PFSK-1 (cell line): ENCODE results near the gene YAE1.

Experiments
- FOXP2 ChIP-seq: optimal IDR thresholded peaks from 2 replicates; pipeline ENCODE3; 2011; ENCODE audit warnings: borderline replicate concordance, control low read depth, inconsistent platforms; ENCODE audit not compliant: insufficient read depth; ENCODE audit errors: extremely low read length, extremely low read depth
- POLR2AphosphoS5 ChIP-seq: IDR thresholded peaks from 2 replicates; pipeline ENCODE4 v1.6.1; 2012; ENCODE audit warnings: low read depth, mild to moderate bottlenecking, control low read depth, low read length, moderate library complexity
- SIN3A ChIP-seq: IDR thresholded peaks from 2 replicates; pipeline ENCODE4 v1.6.1; 2012; ENCODE audit warnings: mild to moderate bottlenecking, low read length, moderate library complexity, borderline replicate concordance; ENCODE audit not compliant: insufficient read depth
- TAF1 ChIP-seq: IDR thresholded peaks from 2 replicates; pipeline ENCODE4 v1.6.1; 2012; ENCODE audit warnings: low read length, control low read depth, borderline replicate concordance; ENCODE audit not compliant: insufficient read depth
- TF ChIP-seq, protein P1 (sequence below), 2 experiments: IDR thresholded peaks; 2 replicates each; pipeline versions ENCODE4 v1.6.1 to v1.8.0; 2011 to 2012; ENCODE audit warnings: low read depth in 2 of 2, low read length in 2 of 2, control low read depth in 1 of 2, inconsistent platforms in 1 of 2, mild to moderate bottlenecking in 1 of 2, moderate library complexity in 1 of 2; ENCODE audit not compliant: insufficient read depth in 1 of 2

Gene YAE1

DNA sequence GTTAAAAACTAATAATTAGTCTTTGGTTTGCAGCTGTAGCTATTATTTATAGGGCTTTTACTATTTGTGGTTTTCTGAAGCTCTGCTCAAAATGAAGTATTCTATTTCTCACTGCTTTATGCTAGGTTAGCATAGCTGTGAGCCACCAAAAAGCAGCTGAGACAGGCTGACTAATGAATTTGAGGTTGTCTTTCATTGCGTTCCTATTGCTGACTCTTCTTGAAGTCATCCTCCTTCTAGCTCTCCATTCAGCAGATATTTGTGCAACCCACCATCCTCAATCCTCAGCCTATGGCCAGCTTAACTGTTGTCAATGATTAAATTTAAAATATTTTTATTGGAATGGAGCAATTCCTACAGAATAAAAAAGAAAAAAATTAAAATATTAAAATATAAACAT lies 55.1 kb downstream of the YAE1 start:
- TF ChIP-seq, protein P1, sequence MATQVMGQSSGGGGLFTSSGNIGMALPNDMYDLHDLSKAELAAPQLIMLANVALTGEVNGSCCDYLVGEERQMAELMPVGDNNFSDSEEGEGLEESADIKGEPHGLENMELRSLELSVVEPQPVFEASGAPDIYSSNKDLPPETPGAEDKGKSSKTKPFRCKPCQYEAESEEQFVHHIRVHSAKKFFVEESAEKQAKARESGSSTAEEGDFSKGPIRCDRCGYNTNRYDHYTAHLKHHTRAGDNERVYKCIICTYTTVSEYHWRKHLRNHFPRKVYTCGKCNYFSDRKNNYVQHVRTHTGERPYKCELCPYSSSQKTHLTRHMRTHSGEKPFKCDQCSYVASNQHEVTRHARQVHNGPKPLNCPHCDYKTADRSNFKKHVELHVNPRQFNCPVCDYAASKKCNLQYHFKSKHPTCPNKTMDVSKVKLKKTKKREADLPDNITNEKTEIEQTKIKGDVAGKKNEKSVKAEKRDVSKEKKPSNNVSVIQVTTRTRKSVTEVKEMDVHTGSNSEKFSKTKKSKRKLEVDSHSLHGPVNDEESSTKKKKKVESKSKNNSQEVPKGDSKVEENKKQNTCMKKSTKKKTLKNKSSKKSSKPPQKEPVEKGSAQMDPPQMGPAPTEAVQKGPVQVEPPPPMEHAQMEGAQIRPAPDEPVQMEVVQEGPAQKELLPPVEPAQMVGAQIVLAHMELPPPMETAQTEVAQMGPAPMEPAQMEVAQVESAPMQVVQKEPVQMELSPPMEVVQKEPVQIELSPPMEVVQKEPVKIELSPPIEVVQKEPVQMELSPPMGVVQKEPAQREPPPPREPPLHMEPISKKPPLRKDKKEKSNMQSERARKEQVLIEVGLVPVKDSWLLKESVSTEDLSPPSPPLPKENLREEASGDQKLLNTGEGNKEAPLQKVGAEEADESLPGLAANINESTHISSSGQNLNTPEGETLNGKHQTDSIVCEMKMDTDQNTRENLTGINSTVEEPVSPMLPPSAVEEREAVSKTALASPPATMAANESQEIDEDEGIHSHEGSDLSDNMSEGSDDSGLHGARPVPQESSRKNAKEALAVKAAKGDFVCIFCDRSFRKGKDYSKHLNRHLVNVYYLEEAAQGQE (IDR thresholded peaks at IDR 0.05; ENCODE audit: insufficient read depth in 1 of 2, low read depth in 2 of 2, low read length in 2 of 2) = no peak
- TF ChIP-seq POLR2AphosphoS5 (no peak), FOXP2 (no peak), SIN3A (no peak), TAF1 (no peak)

DNA sequence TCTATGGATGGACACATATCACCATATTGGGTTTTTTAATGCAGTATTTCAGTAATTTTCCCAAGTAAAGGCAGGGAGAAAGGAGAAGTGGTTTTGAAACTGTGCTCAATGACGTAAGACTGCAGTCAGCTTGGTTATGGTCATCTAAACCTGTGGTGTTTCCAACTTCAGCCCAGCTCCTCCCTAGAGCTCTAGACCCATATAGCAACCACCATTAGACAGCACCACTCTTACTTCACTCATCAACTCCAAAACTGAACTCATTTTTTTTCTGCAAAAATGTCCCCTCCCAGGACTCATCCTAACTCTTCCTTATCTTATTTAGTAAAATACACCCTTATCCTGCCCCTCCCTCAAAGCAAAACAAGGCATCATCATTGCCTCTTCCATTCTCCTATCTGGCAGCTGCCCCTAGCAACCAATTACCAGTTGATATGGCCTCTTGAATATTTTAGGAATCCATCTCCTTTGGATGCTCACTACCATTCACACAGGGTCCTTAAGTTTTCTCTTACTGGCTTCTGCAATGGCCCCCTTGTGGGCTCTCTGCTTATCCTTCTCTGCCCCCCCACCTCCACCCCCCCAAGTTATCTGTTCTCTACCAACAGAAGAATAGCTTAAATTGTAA lies 55.7 kb downstream of the YAE1 start:
- TF ChIP-seq SIN3A = no peak
- TF ChIP-seq, protein P1 (IDR thresholded peaks at IDR 0.05; ENCODE audit: insufficient read depth in 1 of 2, low read depth in 2 of 2, low read length in 2 of 2) = no peak
- no peak for TF ChIP-seq POLR2AphosphoS5
- TF ChIP-seq FOXP2 = no peak
- no peak for TF ChIP-seq TAF1
